ENCODE data around the gene EMX1.
"Not testable (repeated sequence)": the region's sequence is repeated elsewhere in the genome, so short reads cannot be mapped to it uniquely, and the experiment has no call there.

The EMX1 gene

GRCh38 chr2:72901426-72901825 is 15.9 kb upstream of the EMX1 start:
- DNase-seq = no peak

GRCh38 chr2:72907369-72907768 is 9.9 kb upstream of the EMX1 start:
- not testable (repeated sequence) for DNase-seq

- DNase-seq = no peak
These were observed 8.6 kb upstream of the EMX1 start for GRCh38 chr2:72908741-72909140.

GRCh38 chr2:72911256-72911655 is 6.1 kb upstream of the EMX1 start:
- no peak for DNase-seq

GRCh38 chr2:72913486-72914205 is 3.7 kb upstream of the EMX1 start:
- no peak for DNase-seq

GRCh38 chr2:72914206-72914559 is 3.1 kb upstream of the EMX1 start:
- no peak for DNase-seq

- no peak for DNase-seq
These were observed 2.6 kb upstream of the EMX1 start for GRCh38 chr2:72914589-72915319.

- no peak for DNase-seq
These were observed 1.9 kb upstream of the EMX1 start for GRCh38 chr2:72915320-72915906.

GRCh38 chr2:72915907-72916742 is 1.2 kb upstream of the EMX1 start:
- DNase-seq = no peak

GRCh38 chr2:72916743-72917137 is 579 bp upstream of the EMX1 start:
- DNase-seq = no peak

GRCh38 chr2:72917877-72918553 is 696 bp downstream of the EMX1 start:
- no peak for DNase-seq

GRCh38 chr2:72919414-72920317 is 2.3 kb downstream of the EMX1 start:
- DNase-seq = no peak

- no peak for DNase-seq
These were observed 3.2 kb downstream of the EMX1 start for GRCh38 chr2:72920318-72921087.

GRCh38 chr2:72921088-72921851 is 4.0 kb downstream of the EMX1 start:
- DNase-seq = no peak

GRCh38 chr2:72921853-72922252 is 4.5 kb downstream of the EMX1 start:
- DNase-seq = no peak

- no peak for DNase-seq
These were observed 6.6 kb downstream of the EMX1 start for GRCh38 chr2:72923833-72924352.

- no peak for DNase-seq
These were observed 7.3 kb downstream of the EMX1 start for GRCh38 chr2:72924353-72925240.

- no peak for DNase-seq
These were observed 8.1 kb downstream of the EMX1 start for GRCh38 chr2:72925328-72925943.
